Body of pancreas (tissue), 4 donors: Measurements from ENCODE around the gene SLC6A1. TPM values are rescaled to one million over a fixed set of nuclear protein-coding genes. Genes with fewer than 3 reads are reported as not detected.

Source experiments
- ATAC-seq: fragments of 150-250 bp; one replicate; pipeline ENCODE4 v1.9.1; 2016
- DNase-seq, 4 donors: peaks; one replicate each; pipeline ENCODE4 v3.0.0-alpha.2; 2019
- H3K27ac ChIP-seq, 4 donors: fragments of 200-600 bp; sonication (generic); 1 replicate in 3 of 4; 2 replicates in 1 of 4; pipeline versions ENCODE4 v1.5.1 to v1.6.1; 2016 to 2019; ENCODE audit warnings: mild to moderate bottlenecking in 1 of 4, mixed read lengths in 1 of 4, moderate library complexity in 1 of 4
- H3K27me3 ChIP-seq, 2 donors: fragments of 200-600 bp; sonication (generic); one replicate each; pipeline ENCODE4 v1.6.0; 2016; ENCODE audit warnings: mild to moderate bottlenecking in 1 of 2
- H3K36me3 ChIP-seq, 2 donors: fragments of 200-600 bp; sonication (generic); replicated peaks in 1 of 2; 2 replicates each; pipeline ENCODE4 v1.5.1; 2016; ENCODE audit warnings: low read depth in 2 of 2; ENCODE audit not compliant: insufficient read depth in 1 of 2
- H3K4me1 ChIP-seq: fragments of 200-600 bp; sonication (generic); one replicate; pipeline ENCODE4 v1.6.0; 2016
- H3K4me3 ChIP-seq, 2 donors: fragments of 200-600 bp; sonication (generic); 1 replicate in 1 of 2; 2 replicates in 1 of 2; pipeline ENCODE4 v1.5.1; 2016 to 2019
- H3K9me3 ChIP-seq, 3 donors: fragments of 200-600 bp; sonication (generic); 1 replicate in 2 of 3; 2 replicates in 1 of 3; pipeline ENCODE4 v1.5.1; 2016
- POLR2A ChIP-seq, 3 donors: fragments of 450-650 bp; IDR thresholded peaks; one replicate each; pipeline ENCODE4 v1.6.1; 2016; ENCODE audit warnings: antibody characterized with exemption in 3 of 3, mild to moderate bottlenecking in 2 of 3
- WGBS, 2 donors: methylation state at CpG; one replicate each; pipeline ENCODE4 v1.1.5; 2017; 5-methylcytosine and 5-hydroxymethylcytosine counted together
- intact Hi-C: fragments of 100-400 bp; cut with DNase I; formaldehyde crosslinking; loops from one replicate; pipeline ENCODE4 v1.15.1; 2023
- total RNA-seq, 2 donors: library from RNA; depleted of rRNA; stranded (reverse); fragments of >200 nt; gene quantifications; one replicate each; pipeline ENCODE4 v1.1.0, GENCODE V29; 2016
- TF ChIP-seq, protein P1 (sequence below), 7 experiments: fragments of 450-650 bp in 4 of 7; fragments of 200-600 bp in 3 of 7; sonication (generic) in 3 of 7; IDR thresholded peaks; one replicate each; pipeline ENCODE4 v1.5.1; 2016 to 2019; ENCODE audit warnings: antibody characterized with exemption in 7 of 7

Gene SLC6A1
- total RNA-seq, 2 donors from 2014 or later: 0.26 to 0.66 TPM

DNA sequence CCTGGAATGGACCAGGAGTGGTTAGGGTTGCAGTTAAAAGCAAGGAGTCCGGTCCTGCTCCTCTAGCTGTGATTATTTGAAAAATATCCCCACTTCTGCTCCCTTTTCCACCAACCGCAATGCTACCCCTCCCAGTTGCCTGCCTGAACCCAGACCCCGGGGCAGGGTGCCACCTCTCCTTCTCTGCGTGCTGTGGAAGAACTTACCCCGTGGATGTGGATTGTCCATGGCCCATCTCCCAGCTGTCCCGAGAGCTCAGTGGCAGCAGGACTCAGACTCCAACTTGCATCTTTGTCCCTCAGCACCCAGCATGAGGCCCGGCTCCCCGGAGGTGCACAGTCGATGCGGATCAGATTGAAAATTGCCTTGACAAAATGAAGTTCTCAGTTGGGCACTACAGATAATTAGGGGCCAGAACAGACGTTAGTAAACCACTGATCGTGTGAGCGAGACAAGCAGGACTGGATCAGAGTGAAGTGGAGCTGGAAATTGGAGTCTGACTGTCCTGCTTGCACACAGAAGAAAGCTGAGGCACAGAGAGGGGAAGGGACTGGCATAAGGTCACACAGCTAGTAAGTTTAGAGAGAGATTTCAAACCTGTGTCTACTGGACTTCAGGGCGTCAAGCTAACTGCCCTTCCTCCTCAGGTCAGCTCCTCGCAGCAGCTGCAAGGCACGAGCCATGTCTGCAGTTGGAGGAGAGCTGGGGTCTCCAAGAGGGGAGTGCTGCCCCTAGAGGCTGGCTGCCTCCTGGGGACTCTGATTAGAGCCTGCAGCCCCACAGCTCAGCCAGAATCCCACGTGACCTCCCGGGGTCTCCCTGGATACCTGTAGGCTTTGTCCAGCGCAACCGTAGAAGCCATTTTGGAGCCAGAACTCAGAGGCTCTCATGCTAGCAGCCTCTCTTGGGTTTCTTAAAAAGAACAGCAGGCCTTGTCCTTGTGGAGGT is 14.7 kb downstream of the SLC6A1 start:
- TF ChIP-seq POLR2A (IDR thresholded peaks at IDR 0.05): no peak
- TF ChIP-seq, protein P1, sequence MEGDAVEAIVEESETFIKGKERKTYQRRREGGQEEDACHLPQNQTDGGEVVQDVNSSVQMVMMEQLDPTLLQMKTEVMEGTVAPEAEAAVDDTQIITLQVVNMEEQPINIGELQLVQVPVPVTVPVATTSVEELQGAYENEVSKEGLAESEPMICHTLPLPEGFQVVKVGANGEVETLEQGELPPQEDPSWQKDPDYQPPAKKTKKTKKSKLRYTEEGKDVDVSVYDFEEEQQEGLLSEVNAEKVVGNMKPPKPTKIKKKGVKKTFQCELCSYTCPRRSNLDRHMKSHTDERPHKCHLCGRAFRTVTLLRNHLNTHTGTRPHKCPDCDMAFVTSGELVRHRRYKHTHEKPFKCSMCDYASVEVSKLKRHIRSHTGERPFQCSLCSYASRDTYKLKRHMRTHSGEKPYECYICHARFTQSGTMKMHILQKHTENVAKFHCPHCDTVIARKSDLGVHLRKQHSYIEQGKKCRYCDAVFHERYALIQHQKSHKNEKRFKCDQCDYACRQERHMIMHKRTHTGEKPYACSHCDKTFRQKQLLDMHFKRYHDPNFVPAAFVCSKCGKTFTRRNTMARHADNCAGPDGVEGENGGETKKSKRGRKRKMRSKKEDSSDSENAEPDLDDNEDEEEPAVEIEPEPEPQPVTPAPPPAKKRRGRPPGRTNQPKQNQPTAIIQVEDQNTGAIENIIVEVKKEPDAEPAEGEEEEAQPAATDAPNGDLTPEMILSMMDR (IDR thresholded peaks at IDR 0.05): no peak
- Histone ChIP-seq H3K27me3 (no peaks in the 10 kb centered on the region), H3K4me3 (no peak overlapping the region), H3K4me1 (peaks cover 4% of the 10 kb centered on the region), H3K27ac (no peak overlapping the region), H3K36me3 (no peaks in the 10 kb centered on the region), H3K9me3 (no peaks in the 10 kb centered on the region)
- intact Hi-C loops: no loop called here
- ATAC-seq (no peak), DNase-seq (no peak)
- 59 to 77% methylated on average over 14 to 20 of the region's 20 CpGs for WGBS, 2 donors

DNA sequence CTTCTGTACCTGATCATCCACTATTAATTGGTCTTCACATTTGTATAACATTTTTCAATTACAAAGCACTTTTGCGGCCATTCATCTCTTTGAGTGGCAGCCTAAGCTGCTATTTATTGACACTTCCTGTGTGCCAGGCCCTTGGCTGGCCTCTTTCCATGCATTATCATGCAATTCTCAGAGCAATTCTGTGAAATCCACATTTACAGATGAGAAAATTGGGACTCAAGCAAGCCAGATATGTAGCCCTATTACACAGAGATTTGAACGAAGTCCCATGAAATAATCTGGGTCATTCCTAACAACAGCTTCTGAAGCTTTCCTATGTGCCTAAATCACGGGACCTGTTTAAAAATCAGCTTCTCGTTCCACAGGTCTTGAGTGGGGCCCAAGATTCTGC is 17.4 kb downstream of the SLC6A1 start:
- no peak for DNase-seq
- 64 to 67% methylated on average over 4 of the region's 4 CpGs for WGBS, 2 donors
- no peaks in the 10 kb centered on the region for H3K27me3 ChIP-seq

DNA sequence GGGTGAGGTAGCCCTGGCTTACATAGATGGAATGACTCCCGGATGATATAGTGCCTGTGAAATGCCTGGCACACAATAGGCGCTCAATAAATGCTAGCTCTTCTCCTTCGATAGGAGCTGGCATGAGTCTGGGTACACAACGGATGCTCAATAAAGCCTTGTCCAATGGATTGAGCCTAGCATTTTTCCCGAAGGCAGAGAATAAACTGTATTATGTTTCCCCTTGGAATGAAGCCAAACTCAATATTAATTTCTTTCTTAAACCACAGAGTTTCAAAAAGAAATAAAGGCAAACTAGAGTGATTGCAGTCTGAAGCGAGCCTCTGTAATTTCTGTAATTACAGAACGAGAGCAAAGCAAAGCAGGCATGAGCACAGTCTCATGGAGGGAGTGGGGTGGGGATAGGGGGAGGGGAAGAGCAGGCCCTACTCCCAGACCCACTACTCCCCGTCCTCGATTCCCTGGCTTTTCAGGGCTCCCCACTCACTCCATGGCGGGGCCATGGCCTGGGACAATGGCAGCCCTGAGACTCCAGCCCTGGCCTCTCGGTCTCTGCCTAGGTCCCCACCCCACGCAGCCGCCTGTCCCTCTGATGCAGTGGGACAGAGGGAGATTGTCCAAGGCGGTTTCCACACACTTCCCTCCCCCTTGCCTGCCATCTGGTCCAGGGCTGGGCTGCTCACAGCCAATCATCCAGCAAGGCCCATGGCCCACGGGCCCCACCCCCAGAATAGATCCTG is 18.0 kb downstream of the SLC6A1 start:
- Histone ChIP-seq H3K9me3 (no peaks in the 10 kb centered on the region), H3K27ac (no peak overlapping the region), H3K27me3 (no peaks in the 10 kb centered on the region), H3K36me3 (no peaks in the 10 kb centered on the region), H3K4me3 (no peak overlapping the region), H3K4me1 (no peaks in the 10 kb centered on the region)
- no peak for TF ChIP-seq POLR2A (IDR thresholded peaks at IDR 0.05)
- TF ChIP-seq, protein P1 (IDR thresholded peaks at IDR 0.05): no peak
- 67 to 71% methylated on average over 12 to 15 of the region's 15 CpGs for WGBS, 2 donors
- ATAC-seq (no peak), DNase-seq (no peak)
- intact Hi-C loops: no loop called here

More for the DNA sequence above, 17.4 kb downstream of the SLC6A1 start:
- H3K9me3 ChIP-seq: no peaks in the 10 kb centered on the region
- no peak for ATAC-seq
- TF ChIP-seq POLR2A (IDR thresholded peaks at IDR 0.05): no peak
- TF ChIP-seq, protein P1 (IDR thresholded peaks at IDR 0.05): no peak
- intact Hi-C loops: no loop called here
- no peak overlapping the region for H3K4me3 ChIP-seq
- H3K4me1 ChIP-seq: no peaks in the 10 kb centered on the region
- H3K36me3 ChIP-seq: no peaks in the 10 kb centered on the region
- H3K27ac ChIP-seq: no peak overlapping the region

DNA sequence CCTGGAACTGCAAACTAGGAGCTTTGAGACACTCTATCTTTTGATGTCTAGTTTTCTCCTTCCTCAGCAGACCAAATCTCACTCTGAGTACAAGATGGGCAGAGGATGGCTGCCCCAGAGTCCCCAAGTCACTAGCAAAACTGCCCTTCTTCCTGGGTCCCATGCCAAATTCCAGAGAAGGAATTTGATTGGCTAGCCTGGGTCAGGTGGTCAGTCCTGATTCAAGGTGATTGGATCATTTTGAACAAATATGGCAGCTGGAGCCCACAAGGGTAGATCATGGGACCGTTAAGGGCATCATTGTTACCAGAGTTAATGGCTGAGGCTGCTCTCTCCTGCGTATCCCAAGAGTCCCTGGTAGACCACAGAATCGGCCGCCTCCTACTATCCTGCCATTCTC is 21.7 kb downstream of the SLC6A1 start:
- H3K27ac ChIP-seq: no peak overlapping the region
- intact Hi-C loops: no loop called here

More for the DNA sequence above, 21.7 kb downstream of the SLC6A1 start:
- Histone ChIP-seq H3K27me3 (no peaks in the 10 kb centered on the region), H3K36me3 (no peaks in the 10 kb centered on the region), H3K4me1 (no peaks in the 10 kb centered on the region), H3K4me3 (no peak overlapping the region), H3K9me3 (no peaks in the 10 kb centered on the region)
- no peak for TF ChIP-seq POLR2A (IDR thresholded peaks at IDR 0.05)
- TF ChIP-seq, protein P1 (IDR thresholded peaks at IDR 0.05): no peak
- ATAC-seq (no peak), DNase-seq (no peak)
- WGBS, 2 donors: 69 to 77% methylated on average over 2 to 4 of the region's 4 CpGs
